ENCODE data around the gene RARRES1.

DNA sequence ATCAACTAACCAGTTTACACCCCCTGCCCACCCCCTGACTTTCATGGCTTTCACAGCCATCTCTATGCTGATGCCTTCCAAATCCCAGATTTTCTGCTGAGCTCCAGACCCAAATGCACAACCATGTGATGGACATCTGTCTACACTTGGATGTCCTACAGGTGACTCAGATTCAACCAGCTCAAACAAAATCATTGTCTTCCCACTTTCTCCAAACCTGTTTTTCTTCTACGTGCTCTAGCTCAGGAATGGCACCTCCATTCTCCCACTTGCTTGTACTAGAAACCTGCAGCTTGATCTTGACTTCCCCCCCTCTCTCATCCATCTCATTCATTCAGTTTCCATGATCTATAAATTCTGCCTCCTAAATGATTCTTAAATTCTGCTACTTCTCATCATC is 34.1 kb upstream of the RARRES1 start:
- TF ChIP-seq EZH2phosphoT487 (IDR thresholded peaks at IDR 0.05; ENCODE audit: low read depth, severe bottlenecking, unreplicated experiment) (no peak), CTCF (IDR thresholded peaks at IDR 0.05; ENCODE audit: poor library complexity) (no peak)

Data from hepatocyte (in vitro differentiated cells).